K562 (cell line): ENCODE results near the gene SLC36A3. TPM values are rescaled to one million over a fixed set of nuclear protein-coding genes. Genes with fewer than 3 reads are reported as not detected.

Experiments
- ATAC-seq: fragments of 200-7000 bp; cut with Tn5 transposase; 3 replicates; pipeline ENCODE4 v1.9.1; 2020; ENCODE audit warnings: moderate library complexity
- Bru-seq: library from RNA; stranded (reverse); fragments of 400-500 nt; gene quantifications from one replicate; lab custom pipeline; 2021; lab: Mats Ljungman, UMichigan
- BruChase-seq, 2 experiments: library from RNA; stranded (reverse); fragments of 400-500 nt; gene quantifications; one replicate each; lab custom pipeline; 2021; lab: Mats Ljungman, UMichigan
- BruUV-seq: library from RNA; stranded (reverse); fragments of 400-500 nt; replicated peaks from 2 replicates; lab custom pipeline; 2021; lab: Mats Ljungman, UMichigan
- CTCF ChIA-PET: fragments of 300-600 bp; formaldehyde crosslinking; extraction: SDS; loops from one replicate; lab custom pipeline; 2021; ENCODE audit warnings: low intra/inter-chr PET ratio; lab: Yijun Ruan, JAX
- POLR2A ChIA-PET: fragments of 300-600, 350-650 bp; sonication (Branson Sonifier 250); formaldehyde crosslinking; extraction: SDS; loops from one replicate; lab custom pipeline; 2021; ENCODE audit warnings: antibody characterized with exemption, inconsistent platforms; lab: Yijun Ruan, JAX
- DNase-seq, 4 experiments: peaks; one replicate each; pipeline versions ENCODE4 v3.0.0 to v3.0.0-alpha.2; 2011 to 2018; ENCODE audit warnings: low spot score in 3 of 4, mixed read lengths in 3 of 4; ENCODE audit errors: extremely low read depth in 1 of 4
- FAIRE-seq: peaks from 2 replicates; lab custom pipeline; 2011; peaks lifted over from hg19 to GRCh38; lab: Jason Lieb, UNC
- H2AFZ ChIP-seq: 2 replicates; pipeline ENCODE4 v1.6.0; 2011; ENCODE audit warnings: low read depth, low read length, control low read depth, inconsistent platforms
- H3K27ac ChIP-seq: fragments of 200-600 bp; 3 replicates; pipeline ENCODE4 v1.8.0; 2011; ENCODE audit warnings: low read depth, mild to moderate bottlenecking, control low read depth, inconsistent platforms, low read length, moderate library complexity, mixed read lengths; ENCODE audit errors: extremely low read depth
- H3K27me3 ChIP-seq, 2 experiments: fragments of 300-600 bp in 1 of 2; 2 replicates in 1 of 2; 3 replicates in 1 of 2; pipeline versions ENCODE4 v1.6.0 to v1.8.0; 2011; ENCODE audit warnings: inconsistent platforms in 2 of 2, low read length in 2 of 2, mild to moderate bottlenecking in 1 of 2, mixed read lengths in 1 of 2, moderate library complexity in 1 of 2; ENCODE audit not compliant: control insufficient read depth in 2 of 2, insufficient read depth in 2 of 2
- H3K36me3 ChIP-seq: fragments of 300-600 bp; 3 replicates; pipeline ENCODE4 v1.8.0; 2011; ENCODE audit warnings: mild to moderate bottlenecking, low read length, inconsistent platforms; ENCODE audit not compliant: control insufficient read depth, insufficient read depth
- H3K4me1 ChIP-seq, 2 experiments: fragments of 200-600 bp in 1 of 2; replicated peaks in 1 of 2; 2 replicates in 1 of 2; 3 replicates in 1 of 2; pipeline versions ENCODE4 v1.5.1 to v1.8.0; 2011; ENCODE audit warnings: inconsistent platforms in 2 of 2, low read length in 2 of 2, mild to moderate bottlenecking in 1 of 2, mixed read lengths in 1 of 2, moderate library complexity in 1 of 2; ENCODE audit not compliant: control insufficient read depth in 2 of 2, insufficient read depth in 2 of 2
- H3K4me2 ChIP-seq: 2 replicates; pipeline ENCODE4 v1.6.1; 2011; ENCODE audit warnings: low read length, control low read depth, inconsistent platforms, mixed read lengths; ENCODE audit not compliant: insufficient read depth
- H3K4me3 ChIP-seq: fragments of 200-600 bp; sonication (generic), shearing (Covaris generic); 2 replicates; pipeline ENCODE4 v1.5.1; 2016; ENCODE audit warnings: control low read depth, inconsistent platforms
- H3K79me2 ChIP-seq: fragments of 200-600 bp; 3 replicates; pipeline ENCODE4 v1.8.0; 2011; ENCODE audit warnings: low read length, inconsistent platforms; ENCODE audit not compliant: control insufficient read depth, insufficient read depth
- H3K9ac ChIP-seq, 2 experiments: 2 replicates each; pipeline versions ENCODE4 v1.6.0 to v1.6.1; 2011; ENCODE audit warnings: low read depth in 2 of 2, low read length in 2 of 2, control low read depth in 1 of 2, inconsistent platforms in 1 of 2, mild to moderate bottlenecking in 1 of 2, mixed read lengths in 1 of 2; ENCODE audit not compliant: insufficient read depth in 1 of 2
- H3K9me1 ChIP-seq: one replicate; pipeline ENCODE4 v1.6.0; 2011; ENCODE audit warnings: inconsistent platforms, mild to moderate bottlenecking, low read length, moderate library complexity; ENCODE audit not compliant: control insufficient read depth, insufficient read depth
- H3K9me3 ChIP-seq: replicated peaks from 2 replicates; pipeline ENCODE4 v1.5.1; 2011; ENCODE audit warnings: low read depth, low read length, inconsistent platforms; ENCODE audit not compliant: control insufficient read depth, insufficient read depth
- H4K20me1 ChIP-seq: replicated peaks from 2 replicates; pipeline ENCODE4 v1.6.1; 2011; ENCODE audit warnings: low read length, inconsistent platforms, mixed read lengths; ENCODE audit not compliant: control insufficient read depth, insufficient read depth
- BRF1 ChIP-seq: IDR thresholded peaks from 3 replicates; pipeline ENCODE4 v1.6.1; 2011; ENCODE audit warnings: borderline replicate concordance, mild to moderate bottlenecking; ENCODE audit not compliant: insufficient read length; ENCODE audit errors: extremely low read depth
- HDAC2 ChIP-seq: fragments of 450-650 bp; IDR thresholded peaks from 2 replicates; pipeline ENCODE4 v1.6.1; 2016; ENCODE audit warnings: mild to moderate bottlenecking
- NFE2 ChIP-seq: IDR thresholded peaks from 2 replicates; pipeline ENCODE4 v1.6.1; 2014; ENCODE audit warnings: antibody characterized with exemption, low read depth
- PHB ChIP-seq: fragments of 250-450 bp; sonication (Bioruptor Pico); IDR thresholded peaks from 2 replicates; pipeline ENCODE4 v1.5.0; 2021
- RAD51 ChIP-seq: fragments of 450-650 bp; IDR thresholded peaks from 2 replicates; pipeline ENCODE4 v1.7.1; 2016; ENCODE audit warnings: low read depth, mild to moderate bottlenecking, borderline replicate concordance
- RBM15 ChIP-seq: fragments of 200-400 bp; formaldehyde crosslinking; IDR thresholded peaks from 2 replicates; pipeline ENCODE4 v1.6.1; 2018; ENCODE audit warnings: mild to moderate bottlenecking, low read length, moderate library complexity; ENCODE audit not compliant: insufficient read depth
- TCF3 ChIP-seq: sonication (generic); formaldehyde crosslinking; IDR thresholded peaks from 2 replicates; pipeline ENCODE4 v1.4.0; 2020; ENCODE audit warnings: mild to moderate bottlenecking, missing genetic modification reagents
- TEAD1 ChIP-seq, 2 experiments: fragments of 450-650 bp in 1 of 2; sonication (generic) in 1 of 2; formaldehyde crosslinking; IDR thresholded peaks; 2 replicates each; pipeline versions ENCODE4 v1.4.0 to v1.8.0; 2020 to 2022; ENCODE audit warnings: mild to moderate bottlenecking in 2 of 2, missing genetic modification reagents in 1 of 2
- ZC3H11A ChIP-seq: IDR thresholded peaks from 2 replicates; pipeline ENCODE4 v1.6.1; 2012; ENCODE audit warnings: low read depth, low read length, improper control_type of control experiment
- ZEB2 ChIP-seq: fragments of 450-650 bp; IDR thresholded peaks from 2 replicates; pipeline ENCODE4 v1.6.1; 2016
- ZNF699 ChIP-seq: fragments of 250-450 bp; sonication (Bioruptor Pico); IDR thresholded peaks from 2 replicates; pipeline ENCODE4 v1.8.0; 2021; ENCODE audit warnings: mild to moderate bottlenecking, moderate library complexity; ENCODE audit not compliant: insufficient replicate concordance
- ZSCAN32 ChIP-seq: fragments of 450-650 bp; formaldehyde crosslinking; IDR thresholded peaks from 2 replicates; pipeline ENCODE4 v1.4.0; 2020; ENCODE audit warnings: mild to moderate bottlenecking, moderate library complexity
- WGBS: fragments of 100-300 bp; shearing (Covaris generic); methylation state at CpG from one replicate; pipeline ENCODE4 v1.1.6; 2016; ENCODE audit warnings: low coverage, mixed read lengths; ENCODE audit not compliant: insufficient coverage; ENCODE audit errors: missing lambda C conversion rate; 5-methylcytosine and 5-hydroxymethylcytosine counted together
- in situ Hi-C: fragments of 300-500 bp; cut with MboI; formaldehyde crosslinking; loops from 4 replicates; pipeline ENCODE4 v1.15.0; 2018; ENCODE audit warnings: inconsistent platforms, mixed read lengths
- intact Hi-C: fragments of 100-400 bp; cut with micrococcal nuclease; formaldehyde crosslinking; loops from 2 replicates; pipeline ENCODE4 v1.14.2; 2022
- long read RNA-seq, 3 experiments: library from polyadenylated mRNA in 2 of 3; library from RNA in 1 of 3; unstranded in 2 of 3; stranded (forward) in 1 of 3; transcript quantifications; one replicate each; pipeline ENCODE4 v2.0.0, GENCODE V29; 2019 to 2022
- polyA minus RNA-seq, 3 experiments: library from RNA; depleted of rRNA, polyadenylated mRNA; stranded (reverse); fragments of >200 nt; gene quantifications; 2 replicates each; pipeline ENCODE4 v1.2.3, GENCODE V29; 2011
- polyA plus RNA-seq, 8 experiments: library from polyadenylated mRNA; depleted of rRNA in 4 of 8; stranded (reverse) in 5 of 8; unstranded in 3 of 8; fragments of >200 nt; fragmentation: Nextera tagmentation in 2 of 8; fragmentation: Illumina TruSeq in 1 of 8; extraction: Ambion mirVana in 2 of 8; extraction: Trizol in 1 of 8; gene quantifications; 2 replicates each; pipeline versions ENCODE4 v1.2.1 to v1.2.3, GENCODE V29; 2011 to 2014; ENCODE audit warnings: inconsistent platforms in 1 of 8, missing spikeins in 1 of 8
- total RNA-seq, 7 experiments: library from RNA; depleted of rRNA in 6 of 7; stranded (reverse); fragments of >200 nt in 6 of 7; fragmentation: Illumina TruSeq in 2 of 7; extraction: Trizol in 2 of 7; gene quantifications; 2 replicates each; pipeline versions ENCODE4 v1.2.1 to v1.2.3, GENCODE V29; 2011 to 2021; ENCODE audit warnings: low replicate concordance in 1 of 7
- TF ChIP-seq, protein P1 (sequence below), 2 experiments: fragments of 450-650 bp in 1 of 2; IDR thresholded peaks; 2 replicates each; pipeline ENCODE4 v1.6.1; 2011 to 2017; ENCODE audit warnings: low read depth in 2 of 2, antibody characterized with exemption in 1 of 2, borderline replicate concordance in 1 of 2, low read length in 1 of 2, mild to moderate bottlenecking in 1 of 2, mixed read lengths in 1 of 2; ENCODE audit not compliant: control insufficient read depth in 1 of 2

The SLC36A3 gene
- total RNA-seq (2011; cell fraction: chromatin; rRNA removed; ENCODE audit: low replicate concordance), result not detected in 2 replicates
- not detected in 2 replicates for total RNA-seq (2011; cell fraction: nucleolus; rRNA removed)
- total RNA-seq (2011; cell fraction: nucleoplasm; rRNA removed), result not detected in 2 replicates
- total RNA-seq (2014; rRNA removed) (not detected in 2 replicates), total RNA-seq (2014; rRNA removed; fragmentation: Illumina TruSeq; extraction: Trizol) (not detected in 2 replicates), total RNA-seq (2015; rRNA removed; fragmentation: Illumina TruSeq; extraction: Trizol) (not detected in 2 replicates), total RNA-seq (2021) (not detected in 2 replicates), polyA plus RNA-seq (2011; rRNA removed) (not detected in 2 replicates), polyA plus RNA-seq (2014; fragmentation: Illumina TruSeq; extraction: Trizol) (not detected in 2 replicates), polyA plus RNA-seq (2014; fragmentation: Nextera tagmentation; extraction: Ambion mirVana) (not detected), polyA plus RNA-seq (2014; rRNA removed) (not detected in 2 replicates), polyA minus RNA-seq (2011; rRNA and poly(A)+ RNA removed) (not detected in 2 replicates), Bru-seq, nascent RNA (not detected), BruChase-seq, experiment 1, labeled RNA remaining after a 2-hour chase (not detected), BruChase-seq, experiment 2, labeled RNA remaining after a 6-hour chase (not detected)
- not detected in 2 replicates for polyA plus RNA-seq (2011; cell fraction: cytosol; rRNA removed)
- polyA plus RNA-seq (2011; cell fraction: nucleus; rRNA removed), result not detected in 2 replicates
- not detected in 2 replicates for polyA plus RNA-seq (2012)
- polyA minus RNA-seq (2011; cell fraction: cytosol; rRNA and poly(A)+ RNA removed), result not detected in 2 replicates
- polyA minus RNA-seq (2011; cell fraction: nucleus; rRNA and poly(A)+ RNA removed), result not detected in 2 replicates
- long read RNA-seq, experiment 1, result 0 reads
- long read RNA-seq, experiment 2, result 0 reads
- long read RNA-seq, experiment 3, result 0 reads

DNA sequence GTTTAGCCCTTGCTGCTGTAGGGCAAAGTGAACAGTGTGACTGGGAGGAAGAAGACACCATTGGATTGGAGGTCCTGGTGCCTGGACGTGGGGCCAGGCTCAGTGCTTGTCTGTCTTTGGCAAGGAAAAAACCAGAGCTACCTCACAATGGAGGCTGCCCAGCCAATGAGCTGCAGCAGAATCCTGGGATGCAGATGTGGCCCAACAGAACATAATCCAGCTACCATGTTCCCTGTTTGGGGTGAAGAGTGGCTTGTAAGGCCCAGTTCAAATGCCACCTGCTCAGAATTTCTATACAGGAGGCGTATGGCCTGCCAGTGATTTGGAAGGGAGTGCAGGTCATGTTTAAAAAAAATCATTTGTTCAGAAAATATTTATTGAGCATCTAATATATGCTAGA, at the start of gene SLC36A3:
SLC36A3 (minus strand) TSS at position 101 of the 400 bp plus-strand sequence. CDS start 412 bp downstream, outside the sequence.
- Histone ChIP-seq H3K36me3 (no peaks in the 10 kb centered on the region), H3K9me1 (no peaks in the 10 kb centered on the region), H4K20me1 (no peaks in the 10 kb centered on the region), H3K4me1 (no peaks in the 10 kb centered on the region; a peak in 1 of 5 replicates), H3K9ac (no peak within 1 kb of the TSS), H3K27me3 (peaks cover 13 to 21% of the 10 kb centered on the region in 2 experiments), H3K79me2 (no peaks in the 10 kb centered on the region), H3K9me3 (no peaks in the 10 kb centered on the region), H3K27ac (no peak within 1 kb of the TSS), H3K4me3 (no peak within 1 kb of the TSS), H3K4me2 (no peak within 1 kb of the TSS), H2AFZ (no peak within 1 kb of the TSS)
- intact Hi-C loops, result no loop called here
- no peak for FAIRE-seq
- DNase-seq, result no peak
- BruUV-seq, result no TSS peak
- in situ Hi-C loops, result no loop called here
- TF ChIP-seq BRF1 (no peak), RBM15 (no peak), HDAC2 (no peak), ZNF699 (CRISPR knock-in tag) (no peak), TEAD1 (CRISPR knock-in tag; IDR thresholded peaks at IDR 0.05) (no peak), ZC3H11A (no peak), PHB (CRISPR knock-in tag) (no peak), TCF3 (CRISPR knock-in tag) (no peak), ZSCAN32 (no peak), NFE2 (no peak), ZEB2 (no peak), RAD51 (no peak)
- TF ChIP-seq, protein P1, sequence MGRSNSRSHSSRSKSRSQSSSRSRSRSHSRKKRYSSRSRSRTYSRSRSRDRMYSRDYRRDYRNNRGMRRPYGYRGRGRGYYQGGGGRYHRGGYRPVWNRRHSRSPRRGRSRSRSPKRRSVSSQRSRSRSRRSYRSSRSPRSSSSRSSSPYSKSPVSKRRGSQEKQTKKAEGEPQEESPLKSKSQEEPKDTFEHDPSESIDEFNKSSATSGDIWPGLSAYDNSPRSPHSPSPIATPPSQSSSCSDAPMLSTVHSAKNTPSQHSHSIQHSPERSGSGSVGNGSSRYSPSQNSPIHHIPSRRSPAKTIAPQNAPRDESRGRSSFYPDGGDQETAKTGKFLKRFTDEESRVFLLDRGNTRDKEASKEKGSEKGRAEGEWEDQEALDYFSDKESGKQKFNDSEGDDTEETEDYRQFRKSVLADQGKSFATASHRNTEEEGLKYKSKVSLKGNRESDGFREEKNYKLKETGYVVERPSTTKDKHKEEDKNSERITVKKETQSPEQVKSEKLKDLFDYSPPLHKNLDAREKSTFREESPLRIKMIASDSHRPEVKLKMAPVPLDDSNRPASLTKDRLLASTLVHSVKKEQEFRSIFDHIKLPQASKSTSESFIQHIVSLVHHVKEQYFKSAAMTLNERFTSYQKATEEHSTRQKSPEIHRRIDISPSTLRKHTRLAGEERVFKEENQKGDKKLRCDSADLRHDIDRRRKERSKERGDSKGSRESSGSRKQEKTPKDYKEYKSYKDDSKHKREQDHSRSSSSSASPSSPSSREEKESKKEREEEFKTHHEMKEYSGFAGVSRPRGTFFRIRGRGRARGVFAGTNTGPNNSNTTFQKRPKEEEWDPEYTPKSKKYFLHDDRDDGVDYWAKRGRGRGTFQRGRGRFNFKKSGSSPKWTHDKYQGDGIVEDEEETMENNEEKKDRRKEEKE (IDR thresholded peaks at IDR 0.05; ENCODE audit: borderline replicate concordance in 1 of 2, control insufficient read depth in 1 of 2, low read depth in 2 of 2, low read length in 1 of 2), result no peak
- no peak for ATAC-seq
- ChIA-PET POLR2A (no interaction called here), CTCF (no interaction called here)
- 0% methylated on average over 2 of the region's 2 CpGs for WGBS
